Pancreas (tissue), 10 donors: ENCODE results near the gene LMX1B. TPM values are rescaled to one million over a fixed set of nuclear protein-coding genes. Genes with fewer than 3 reads are reported as not detected.
"Not testable (repeated sequence)": the region's sequence is repeated elsewhere in the genome, so short reads cannot be mapped to it uniquely, and the experiment has no call there.

Source experiments
- ATAC-seq, 4 donors: fragments of 200-7000 bp; cut with Tn5 transposase; one replicate each; pipeline versions ENCODE4 v1.8.0 to v1.9.1; 2020; ENCODE audit warnings: mild to moderate bottlenecking in 4 of 4, moderate library complexity in 4 of 4
- DNase-seq, 6 donors: peaks; one replicate each; pipeline ENCODE4 v3.0.0-alpha.2; 2020
- FAIRE-seq: peaks from 2 replicates; lab custom pipeline; 2012; peaks lifted over from hg19 to GRCh38; lab: Jason Lieb, UNC
- H3K27ac ChIP-seq, 4 donors: fragments of 200-600 bp; sonication (generic); 1 replicate in 3 of 4; 2 replicates in 1 of 4; pipeline versions ENCODE4 v1.5.0 to v1.8.0; 2020
- H3K27me3 ChIP-seq, 4 donors: fragments of 200-600 bp; one replicate each; pipeline ENCODE4 v1.8.0; 2021
- H3K36me3 ChIP-seq, 3 donors: fragments of 200-600 bp; sonication (generic) in 1 of 3; one replicate each; pipeline versions ENCODE4 v1.5.0 to v1.8.0; 2020 to 2021
- H3K4me1 ChIP-seq, 3 donors: fragments of 200-600 bp; one replicate each; pipeline ENCODE4 v1.8.0; 2021
- H3K4me3 ChIP-seq, 4 donors: fragments of 200-600 bp; sonication (generic) in 2 of 4; one replicate each; pipeline versions ENCODE4 v1.5.0 to v1.8.0; 2020 to 2021
- H3K9me3 ChIP-seq, 4 donors: fragments of 200-600 bp; one replicate each; pipeline ENCODE4 v1.8.0; 2021
- CTCF ChIP-seq, 4 donors: fragments of 200-600 bp; sonication (generic) in 3 of 4; IDR thresholded peaks; one replicate each; pipeline versions ENCODE4 v1.5.0 to v1.8.0; 2021; ENCODE audit warnings: antibody characterized with exemption in 4 of 4
- WGBS, 2 donors: extraction: QIAGEN DNeasy Blood & Tissue Kit; methylation state at CpG; one replicate each; pipeline ENCODE4 v1.1.7; 2013; 5-methylcytosine and 5-hydroxymethylcytosine counted together
- intact Hi-C, 3 donors: fragments of 100-400 bp; cut with DNase I; formaldehyde crosslinking; loops; one replicate each; pipeline versions ENCODE4 v1.11.1 to v1.14.2; 2022
- polyA plus RNA-seq, 2 donors: library from polyadenylated mRNA; stranded (reverse); fragments of 200-250 nt; gene quantifications; one replicate each; pipeline ENCODE4 v1.2.3, GENCODE V29; 2013
- total RNA-seq, 6 donors: library from RNA; stranded (reverse); fragmentation: NEBNext Ultra II Directional in 4 of 6; extraction: Animal tissue kit (Norgen Biotek cat#: 25700) in 4 of 6; gene quantifications; one replicate each; pipeline versions ENCODE4 v1.2.1 to v1.2.4, GENCODE V29; 2021 to 2023
- donor health status: healthy with polysubstance abuse.
- donor health status: DM: no; HTN: no; CAD: no; lungs with moderate emphysema.
- donor health status: DM: no; HTN: no; CAD: no.
- donor health status: control.
- donor health status: control.
- donor health status: Bipolar disorder and iron deficiency.
- donor health status: DM: yes; HTN: yes; CAD: no.
- donor health status: DM: no; HTN: no; CAD: no.
- donor health status: DM: no; HTN: no; CAD: no.
- donor health status: DM: yes; HTN: yes; CAD: no.

Gene LMX1B
- total and polyA plus RNA-seq, 8 donors = 0.05 to 1.2 (median 0.46) TPM

- no peak overlapping the region for H3K27ac ChIP-seq
- WGBS, 2 donors = 52 to 58% methylated on average over 6 of the region's 6 CpGs
- H3K9me3 ChIP-seq = no peaks in the 10 kb centered on the region
- DNase-seq (no peak), ATAC-seq (no peak), FAIRE-seq (no peak)
- H3K27me3 ChIP-seq = no peaks in the 10 kb centered on the region
- no peaks in the 10 kb centered on the region for H3K36me3 ChIP-seq
- intact Hi-C loops = no loop called here
- H3K4me3 ChIP-seq = no peak overlapping the region
- no peaks in the 10 kb centered on the region for H3K4me1 ChIP-seq
- TF ChIP-seq CTCF (IDR thresholded peaks at IDR 0.05) = no peak
These were observed 110.5 kb downstream of the LMX1B start for GRCh38 chr9:126724226-126724625.

GRCh38 chr9:126725485-126725884 is 111.8 kb downstream of the LMX1B start:
- DNase-seq, H3K4me1 ChIP-seq, H3K36me3 ChIP-seq, H3K27me3 ChIP-seq, FAIRE-seq, H3K9me3 ChIP-seq, H3K27ac ChIP-seq, H3K4me3 ChIP-seq, intact Hi-C loops, ATAC-seq: not testable (repeated sequence)
- 61 to 74% methylated on average over 4 of the region's 4 CpGs for WGBS, 2 donors

GRCh38 chr9:126728210-126728609 is 114.5 kb downstream of the LMX1B start:
- H3K27me3 ChIP-seq, H3K4me3 ChIP-seq, ATAC-seq, H3K9me3 ChIP-seq, H3K36me3 ChIP-seq, DNase-seq, H3K27ac ChIP-seq, FAIRE-seq, H3K4me1 ChIP-seq, intact Hi-C loops: not testable (repeated sequence)
- WGBS, 2 donors = 81 to 88% methylated on average over 8 of the region's 8 CpGs

GRCh38 chr9:126730592-126730991 is 116.9 kb downstream of the LMX1B start:
- WGBS, 2 donors = 80 to 82% methylated on average over 8 of the region's 8 CpGs
- H3K27ac ChIP-seq, H3K9me3 ChIP-seq, H3K4me3 ChIP-seq, ATAC-seq, DNase-seq, FAIRE-seq, H3K27me3 ChIP-seq, H3K36me3 ChIP-seq, H3K4me1 ChIP-seq, intact Hi-C loops: not testable (repeated sequence)

- Histone ChIP-seq H3K27me3 (peaks cover 0 to 4% (median 0%) of the 10 kb centered on the region in 4 donors), H3K4me1 (no peaks in the 10 kb centered on the region), H3K4me3 (no peak overlapping the region), H3K9me3 (peaks cover 0 to 4% (median 0%) of the 10 kb centered on the region in 4 donors), H3K36me3 (no peaks in the 10 kb centered on the region), H3K27ac (no peak overlapping the region)
- intact Hi-C loops = no loop called here
- ATAC-seq (no peak), DNase-seq (no peak), FAIRE-seq (no peak)
- TF ChIP-seq CTCF (IDR thresholded peaks at IDR 0.05) = no peak
- 61% methylated on average over 3 of the region's 3 CpGs for WGBS, 2 donors
These were observed 119.3 kb downstream of the LMX1B start for GRCh38 chr9:126733005-126733404.

GRCh38 chr9:126734877-126735276 is 121.1 kb downstream of the LMX1B start:
- H3K4me1 ChIP-seq = no peaks in the 10 kb centered on the region
- no peak for DNase-seq
- 63 to 73% methylated on average over 2 of the region's 2 CpGs for WGBS, 2 donors
- H3K27ac ChIP-seq = no peak overlapping the region
- FAIRE-seq = no peak
- intact Hi-C loops = no loop called here
- TF ChIP-seq CTCF (IDR thresholded peaks at IDR 0.05) = no peak
- ATAC-seq = no peak
- H3K27me3 ChIP-seq = peaks cover 0 to 4% (median 0%) of the 10 kb centered on the region in 4 donors
- H3K9me3 ChIP-seq = peaks cover 0 to 4% (median 0%) of the 10 kb centered on the region in 4 donors
- H3K36me3 ChIP-seq = no peaks in the 10 kb centered on the region
- no peak overlapping the region for H3K4me3 ChIP-seq
